Measurements from ENCODE around the gene CTTN. TPM values are rescaled to one million over a fixed set of nuclear protein-coding genes. Genes with fewer than 3 reads are reported as not detected.
A peak's percentile ranks its signal among the peaks of the same experiment; 100 is the strongest.

CTTN gene
- total and polyA plus RNA-seq, 2 of the 8 experiments (the other 6 are each of a cell fraction or from before 2014, with no cell fraction given) = 84.6 to 216 TPM

DNA sequence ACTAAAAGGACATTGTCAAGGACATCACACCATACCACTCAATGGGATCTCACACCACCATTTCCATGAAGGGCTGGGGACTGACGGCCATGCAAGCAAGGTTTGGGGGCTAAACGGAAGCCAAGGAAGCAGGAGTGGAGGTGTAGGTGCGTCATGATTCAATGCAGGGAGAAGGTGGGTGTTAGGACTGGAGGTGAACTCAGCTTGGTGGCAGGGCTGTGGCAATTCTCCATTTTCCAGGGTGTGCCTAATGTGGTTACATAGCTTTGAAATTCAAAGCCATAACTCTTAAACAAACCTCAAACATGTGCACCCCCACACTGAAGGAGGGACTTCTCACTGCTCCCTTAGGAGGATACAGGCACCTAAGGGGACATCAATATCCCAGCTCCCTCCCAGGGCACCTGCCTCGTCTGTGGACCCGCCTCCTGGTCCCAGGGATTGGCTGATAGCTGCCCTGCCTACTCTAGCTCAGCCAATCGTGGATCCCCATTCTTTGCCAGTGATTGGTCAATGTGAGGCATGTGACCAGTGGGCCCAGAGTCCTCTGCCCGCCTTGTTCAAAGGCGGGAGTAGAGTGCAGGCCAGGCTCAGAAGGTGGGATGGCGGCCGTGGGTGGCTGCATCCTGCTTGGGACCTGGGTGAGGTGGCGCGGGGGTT is 64.6 kb downstream of the CTTN start (continued):
- TF ChIP-seq EP300 (IDR thresholded peaks at IDR 0.05; ENCODE audit: borderline replicate concordance in 1 of 2, low read depth in 2 of 2, low read length in 2 of 2) (no peak), CHD2 (IDR thresholded peaks at IDR 0.05; ENCODE audit: low read length) (peak; percentile 48; the same call in 1 of the 2 replicates), SP1 (IDR thresholded peaks at IDR 0.05; ENCODE audit: low read depth, low read length) (peak; percentile 53; the same call in 1 of the 2 replicates), POU5F1 (IDR thresholded peaks at IDR 0.05; ENCODE audit: low read depth, low read length) (no peak), TEAD4 (IDR thresholded peaks at IDR 0.05; ENCODE audit: low read depth, low read length) (no peak)

Data from H1 (cell line).